WTC11 (cell line): ENCODE data around the gene FHIT. TPM values are rescaled to one million over a fixed set of nuclear protein-coding genes. Genes with fewer than 3 reads are reported as not detected.

Experiments
- ATAC-seq: fragments of 200-7000 bp; cut with Tn5 transposase; 2 replicates; pipeline ENCODE4 v1.10.0; 2021; ENCODE audit warnings: mild to moderate bottlenecking, moderate library complexity
- CTCF ChIA-PET: fragments of 300-600 bp; sonication (Branson Sonifier 250); formaldehyde crosslinking; loops from one replicate; lab custom pipeline; 2021; ENCODE audit warnings: antibody characterized with exemption; lab: Charles Lee
- POLR2A ChIA-PET: fragments of 350-600 bp; sonication (Branson Sonifier 250); formaldehyde crosslinking; loops from one replicate; lab custom pipeline; 2021; ENCODE audit warnings: antibody characterized with exemption; lab: Charles Lee
- DNase-seq: peaks from one replicate; pipeline ENCODE4 v3.0.0; 2021; ENCODE audit warnings: low spot score
- H3K27ac Mint-ChIP-seq: 2 replicates; pipeline ENCODE4 v1.8.0; 2021; ENCODE audit warnings: mixed read lengths
- H3K27me3 Mint-ChIP-seq: 2 replicates; pipeline ENCODE4 v1.8.0; 2021; ENCODE audit warnings: low read depth, mild to moderate bottlenecking, moderate library complexity, mixed read lengths
- H3K36me3 Mint-ChIP-seq: 2 replicates; pipeline ENCODE4 v1.8.0; 2021; ENCODE audit warnings: mixed read lengths
- H3K4me1 Mint-ChIP-seq: 2 replicates; pipeline ENCODE4 v1.8.0; 2022; ENCODE audit warnings: mixed read lengths
- H3K4me3 Mint-ChIP-seq: 2 replicates; pipeline ENCODE4 v1.8.0; 2021; ENCODE audit warnings: mild to moderate bottlenecking, moderate library complexity, mixed read lengths
- H3K9me3 Mint-ChIP-seq: 2 replicates; pipeline ENCODE4 v1.8.0; 2021; ENCODE audit warnings: mixed read lengths
- AR ChIP-seq: fragments of 250-450 bp; sonication (Bioruptor Pico); IDR thresholded peaks from 2 replicates; pipeline ENCODE4 v1.9.0; 2021; ENCODE audit warnings: mild to moderate bottlenecking
- FOXJ3 ChIP-seq: sonication (generic); formaldehyde crosslinking; IDR thresholded peaks from 2 replicates; pipeline ENCODE4 v1.9.0; 2021; ENCODE audit warnings: missing genetic modification reagents, mild to moderate bottlenecking, borderline replicate concordance
- FOXK1 ChIP-seq: sonication (generic); formaldehyde crosslinking; IDR thresholded peaks from 2 replicates; pipeline ENCODE4 v1.8.0; 2022; ENCODE audit warnings: mild to moderate bottlenecking, moderate library complexity, missing genetic modification reagents
- GTF2I ChIP-seq: fragments of 250-450 bp; sonication (Bioruptor Pico); conservative IDR thresholded peaks from 2 replicates; pipeline ENCODE4 v1.4.0; 2021; ENCODE audit warnings: mild to moderate bottlenecking
- KAT7 ChIP-seq: sonication (generic); formaldehyde crosslinking; IDR thresholded peaks from 2 replicates; pipeline ENCODE4 v1.8.1; 2023; ENCODE audit warnings: missing genetic modification reagents, mild to moderate bottlenecking, borderline replicate concordance
- NR2C2 ChIP-seq: sonication (generic); formaldehyde crosslinking; IDR thresholded peaks from 2 replicates; pipeline ENCODE4 v1.8.0; 2022; ENCODE audit warnings: mild to moderate bottlenecking, missing genetic modification reagents
- TEAD1 ChIP-seq: sonication (generic); formaldehyde crosslinking; IDR thresholded peaks from 2 replicates; pipeline ENCODE4 v1.8.0; 2022; ENCODE audit warnings: mild to moderate bottlenecking, missing genetic modification reagents
- USF1 ChIP-seq: sonication (generic); formaldehyde crosslinking; IDR thresholded peaks from 2 replicates; pipeline ENCODE4 v1.8.0; 2022; ENCODE audit warnings: mild to moderate bottlenecking, missing genetic modification reagents
- ZNF425 ChIP-seq: fragments of 250-450 bp; sonication (Bioruptor Pico); conservative IDR thresholded peaks from 2 replicates; pipeline ENCODE4 v1.9.0; 2021; ENCODE audit warnings: mild to moderate bottlenecking
- ZNF532 ChIP-seq: fragments of 250-450 bp; sonication (Bioruptor Pico); IDR thresholded peaks from 2 replicates; pipeline ENCODE4 v1.9.0; 2021; ENCODE audit warnings: mild to moderate bottlenecking, borderline replicate concordance
- ZNF671 ChIP-seq: fragments of 250-450 bp; sonication (Bioruptor Pico); IDR thresholded peaks from 2 replicates; pipeline ENCODE4 v1.8.0; 2021; ENCODE audit warnings: mild to moderate bottlenecking
- total RNA-seq: library from RNA; stranded (reverse); gene quantifications from 3 replicates; pipeline ENCODE4 v1.2.3, GENCODE V29; 2021
- TF ChIP-seq, protein P1 (sequence below): sonication (generic); formaldehyde crosslinking; IDR thresholded peaks from 2 replicates; pipeline ENCODE4 v1.8.1; 2022; ENCODE audit warnings: mild to moderate bottlenecking, missing genetic modification reagents, moderate library complexity, borderline replicate concordance
- TF ChIP-seq, protein P2 (sequence below): sonication (generic); formaldehyde crosslinking; IDR thresholded peaks from 2 replicates; pipeline ENCODE4 v1.8.1; 2022; ENCODE audit warnings: missing genetic modification reagents, borderline replicate concordance
- TF ChIP-seq, protein P3 (sequence below): sonication (generic); formaldehyde crosslinking; IDR thresholded peaks from 2 replicates; pipeline ENCODE4 v1.8.0; 2022; ENCODE audit warnings: mild to moderate bottlenecking, missing genetic modification reagents
- TF ChIP-seq, protein P4 (sequence below): fragments of 200-600 bp; IDR thresholded peaks from 2 replicates; pipeline ENCODE4 v1.8.0; 2022; ENCODE audit warnings: antibody characterized with exemption

The FHIT gene
- total RNA-seq, 1 experiment from 2014 or later: 2.6 TPM

GRCh38 chr3:61118830-61119229 is 132.4 kb downstream of the FHIT start:
- ATAC-seq: no peak
- Mint-ChIP-seq H3K27ac (no peak overlapping the region), H3K27me3 (peaks cover 3% of the 10 kb centered on the region; the same call in 1 of the 2 replicates), H3K36me3 (peaks cover 15% of the 10 kb centered on the region), H3K4me1 (no peaks in the 10 kb centered on the region), H3K9me3 (peaks cover 32% of the 10 kb centered on the region), H3K4me3 (no peak overlapping the region)
- ChIA-PET CTCF (no interaction called here), POLR2A (no interaction called here)
- DNase-seq: no peak
- no peak for TF ChIP-seq FOXK1 (CRISPR knock-in tag)

DNA sequence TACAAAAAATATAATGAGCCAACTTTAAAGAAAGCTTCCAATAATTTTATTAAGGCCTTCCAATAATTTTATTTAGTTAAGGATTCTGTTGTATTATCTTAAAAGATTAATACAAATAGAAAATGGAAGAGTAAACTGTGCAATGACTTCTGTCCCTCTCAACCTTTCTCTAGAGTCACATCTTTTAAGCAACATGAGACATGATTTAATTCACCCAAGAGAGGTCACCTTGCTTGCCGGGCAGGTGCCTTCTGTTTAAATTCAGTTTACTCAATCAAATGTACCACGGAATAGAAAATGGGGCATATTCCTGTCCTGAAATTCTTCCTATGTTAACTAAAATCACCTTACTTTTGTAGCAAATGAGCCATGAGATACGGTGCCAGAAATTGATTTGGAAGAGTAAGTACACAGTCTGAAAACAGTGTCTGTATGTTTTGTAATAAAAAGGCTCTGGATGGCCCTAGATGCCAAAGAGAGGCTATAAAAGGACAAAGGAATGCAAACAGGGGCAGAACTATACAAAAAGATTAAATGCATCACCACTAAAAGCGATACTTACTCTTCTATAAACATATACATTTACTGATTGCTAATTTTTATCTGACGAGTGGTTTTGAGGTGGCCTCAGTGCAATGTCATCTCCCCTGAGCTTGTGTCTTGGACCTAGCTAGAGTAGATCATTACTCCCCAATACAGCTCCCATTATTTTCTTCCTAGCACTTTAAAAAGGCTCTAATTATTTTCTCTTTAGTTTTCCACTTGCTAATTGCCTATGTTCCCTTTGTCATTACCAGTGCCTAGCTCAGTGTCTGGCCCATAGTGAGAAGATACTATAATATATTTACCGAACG is 134.0 kb downstream of the FHIT start:
- ChIA-PET CTCF (no interaction called here), POLR2A (no interaction called here)
- peaks cover 20% of the 10 kb centered on the region for H3K9me3 Mint-ChIP-seq
- no peaks in the 10 kb centered on the region for H3K4me1 Mint-ChIP-seq
- H3K4me3 Mint-ChIP-seq: no peak overlapping the region
- H3K27ac Mint-ChIP-seq: no peak overlapping the region
- DNase-seq (no peak), ATAC-seq (no peak)
- peaks cover 10% of the 10 kb centered on the region for H3K36me3 Mint-ChIP-seq
- peaks cover 3% of the 10 kb centered on the region; the same call in 1 of the 2 replicates for H3K27me3 Mint-ChIP-seq
- no peak for TF ChIP-seq FOXJ3 (CRISPR knock-in tag)
- no peak for TF ChIP-seq ZNF425 (CRISPR knock-in tag)
- no peak for TF ChIP-seq USF1 (CRISPR knock-in tag)
- TF ChIP-seq AR (CRISPR knock-in tag): no peak
- TF ChIP-seq, protein P1, sequence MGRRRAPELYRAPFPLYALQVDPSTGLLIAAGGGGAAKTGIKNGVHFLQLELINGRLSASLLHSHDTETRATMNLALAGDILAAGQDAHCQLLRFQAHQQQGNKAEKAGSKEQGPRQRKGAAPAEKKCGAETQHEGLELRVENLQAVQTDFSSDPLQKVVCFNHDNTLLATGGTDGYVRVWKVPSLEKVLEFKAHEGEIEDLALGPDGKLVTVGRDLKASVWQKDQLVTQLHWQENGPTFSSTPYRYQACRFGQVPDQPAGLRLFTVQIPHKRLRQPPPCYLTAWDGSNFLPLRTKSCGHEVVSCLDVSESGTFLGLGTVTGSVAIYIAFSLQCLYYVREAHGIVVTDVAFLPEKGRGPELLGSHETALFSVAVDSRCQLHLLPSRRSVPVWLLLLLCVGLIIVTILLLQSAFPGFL (CRISPR knock-in tag): no peak
- TF ChIP-seq, protein P2, sequence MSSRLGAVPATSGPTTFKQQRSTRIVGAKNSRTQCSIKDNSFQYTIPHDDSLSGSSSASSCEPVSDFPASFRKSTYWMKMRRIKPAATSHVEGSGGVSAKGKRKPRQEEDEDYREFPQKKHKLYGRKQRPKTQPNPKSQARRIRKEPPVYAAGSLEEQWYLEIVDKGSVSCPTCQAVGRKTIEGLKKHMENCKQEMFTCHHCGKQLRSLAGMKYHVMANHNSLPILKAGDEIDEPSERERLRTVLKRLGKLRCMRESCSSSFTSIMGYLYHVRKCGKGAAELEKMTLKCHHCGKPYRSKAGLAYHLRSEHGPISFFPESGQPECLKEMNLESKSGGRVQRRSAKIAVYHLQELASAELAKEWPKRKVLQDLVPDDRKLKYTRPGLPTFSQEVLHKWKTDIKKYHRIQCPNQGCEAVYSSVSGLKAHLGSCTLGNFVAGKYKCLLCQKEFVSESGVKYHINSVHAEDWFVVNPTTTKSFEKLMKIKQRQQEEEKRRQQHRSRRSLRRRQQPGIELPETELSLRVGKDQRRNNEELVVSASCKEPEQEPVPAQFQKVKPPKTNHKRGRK (CRISPR knock-in tag): no peak
- no peak for TF ChIP-seq ZNF532 (CRISPR knock-in tag)
- TF ChIP-seq KAT7: no peak
- TF ChIP-seq TEAD1 (CRISPR knock-in tag): no peak
- no peak for TF ChIP-seq GTF2I (CRISPR knock-in tag)
- no peak for TF ChIP-seq NR2C2 (CRISPR knock-in tag)
- TF ChIP-seq, protein P3, sequence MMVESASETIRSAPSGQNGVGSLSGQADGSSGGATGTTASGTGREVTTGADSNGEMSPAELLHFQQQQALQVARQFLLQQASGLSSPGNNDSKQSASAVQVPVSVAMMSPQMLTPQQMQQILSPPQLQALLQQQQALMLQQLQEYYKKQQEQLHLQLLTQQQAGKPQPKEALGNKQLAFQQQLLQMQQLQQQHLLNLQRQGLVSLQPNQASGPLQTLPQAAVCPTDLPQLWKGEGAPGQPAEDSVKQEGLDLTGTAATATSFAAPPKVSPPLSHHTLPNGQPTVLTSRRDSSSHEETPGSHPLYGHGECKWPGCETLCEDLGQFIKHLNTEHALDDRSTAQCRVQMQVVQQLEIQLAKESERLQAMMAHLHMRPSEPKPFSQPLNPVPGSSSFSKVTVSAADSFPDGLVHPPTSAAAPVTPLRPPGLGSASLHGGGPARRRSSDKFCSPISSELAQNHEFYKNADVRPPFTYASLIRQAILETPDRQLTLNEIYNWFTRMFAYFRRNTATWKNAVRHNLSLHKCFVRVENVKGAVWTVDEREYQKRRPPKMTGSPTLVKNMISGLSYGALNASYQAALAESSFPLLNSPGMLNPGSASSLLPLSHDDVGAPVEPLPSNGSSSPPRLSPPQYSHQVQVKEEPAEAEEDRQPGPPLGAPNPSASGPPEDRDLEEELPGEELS (CRISPR knock-in tag): no peak
- no peak for TF ChIP-seq ZNF671
- TF ChIP-seq, protein P4, sequence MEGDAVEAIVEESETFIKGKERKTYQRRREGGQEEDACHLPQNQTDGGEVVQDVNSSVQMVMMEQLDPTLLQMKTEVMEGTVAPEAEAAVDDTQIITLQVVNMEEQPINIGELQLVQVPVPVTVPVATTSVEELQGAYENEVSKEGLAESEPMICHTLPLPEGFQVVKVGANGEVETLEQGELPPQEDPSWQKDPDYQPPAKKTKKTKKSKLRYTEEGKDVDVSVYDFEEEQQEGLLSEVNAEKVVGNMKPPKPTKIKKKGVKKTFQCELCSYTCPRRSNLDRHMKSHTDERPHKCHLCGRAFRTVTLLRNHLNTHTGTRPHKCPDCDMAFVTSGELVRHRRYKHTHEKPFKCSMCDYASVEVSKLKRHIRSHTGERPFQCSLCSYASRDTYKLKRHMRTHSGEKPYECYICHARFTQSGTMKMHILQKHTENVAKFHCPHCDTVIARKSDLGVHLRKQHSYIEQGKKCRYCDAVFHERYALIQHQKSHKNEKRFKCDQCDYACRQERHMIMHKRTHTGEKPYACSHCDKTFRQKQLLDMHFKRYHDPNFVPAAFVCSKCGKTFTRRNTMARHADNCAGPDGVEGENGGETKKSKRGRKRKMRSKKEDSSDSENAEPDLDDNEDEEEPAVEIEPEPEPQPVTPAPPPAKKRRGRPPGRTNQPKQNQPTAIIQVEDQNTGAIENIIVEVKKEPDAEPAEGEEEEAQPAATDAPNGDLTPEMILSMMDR: no peak
